CD4-positive, CD25-positive, alpha-beta regulatory T cell (primary cell): Measurements from ENCODE around the gene TSHR. TPM values are rescaled to one million over a fixed set of nuclear protein-coding genes. Genes with fewer than 3 reads are reported as not detected.

Source experiments
- ATAC-seq, 2 donors: fragments of 150-1000 bp; cut with Tn5 transposase; one replicate each; pipeline ENCODE4 v1.10.0; 2021; ENCODE audit warnings: low read depth in 2 of 2, moderate number of reproducible peaks in 2 of 2, moderate library complexity in 1 of 2
- DNase-seq, 3 donors: peaks; one replicate each; pipeline versions ENCODE4 v3.0.0 to v3.0.0-alpha.2; 2012 to 2022; ENCODE audit warnings: mixed read lengths in 1 of 3
- H3K27ac ChIP-seq: one replicate; pipeline ENCODE4 v1.7.0; 2013; ENCODE audit warnings: mild to moderate bottlenecking, low read length; ENCODE audit not compliant: insufficient read depth, poor library complexity, severe bottlenecking
- H3K27me3 ChIP-seq: one replicate; pipeline ENCODE4 v1.7.0; 2013; ENCODE audit warnings: low read length; ENCODE audit not compliant: control insufficient read depth, insufficient read depth
- H3K36me3 ChIP-seq: one replicate; pipeline ENCODE4 v1.7.0; 2013; ENCODE audit warnings: mild to moderate bottlenecking, low read length, moderate library complexity; ENCODE audit not compliant: control insufficient read depth, insufficient read depth
- H3K4me1 ChIP-seq: 2 replicates; pipeline ENCODE4 v1.7.0; 2013; ENCODE audit warnings: mild to moderate bottlenecking, low read length; ENCODE audit not compliant: insufficient read depth, control insufficient read depth, poor library complexity, severe bottlenecking
- H3K4me3 ChIP-seq: one replicate; pipeline ENCODE4 v1.7.0; 2013; ENCODE audit warnings: low read depth, mild to moderate bottlenecking, low read length, moderate library complexity
- H3K9me3 ChIP-seq, 2 experiments: 1 replicate in 1 of 2; 2 replicates in 1 of 2; pipeline ENCODE4 v1.7.0; 2013; ENCODE audit warnings: low read length in 2 of 2, mild to moderate bottlenecking in 1 of 2, moderate library complexity in 1 of 2; ENCODE audit not compliant: control insufficient read depth in 2 of 2
- H3K27ac Mint-ChIP-seq, 3 donors: one replicate each; pipeline ENCODE4 v1.8.0; 2020 to 2022; ENCODE audit warnings: mild to moderate bottlenecking in 3 of 3, mixed read lengths in 3 of 3, moderate library complexity in 2 of 3
- H3K27me3 Mint-ChIP-seq: one replicate; pipeline ENCODE4 v1.8.0; 2022; ENCODE audit warnings: mild to moderate bottlenecking, mixed read lengths
- H3K36me3 Mint-ChIP-seq: one replicate; pipeline ENCODE4 v1.8.0; 2020; ENCODE audit warnings: mixed read lengths
- H3K4me1 Mint-ChIP-seq, 4 donors: one replicate each; pipeline ENCODE4 v1.8.0; 2020 to 2022; ENCODE audit warnings: mixed read lengths in 4 of 4, mild to moderate bottlenecking in 1 of 4
- H3K4me3 Mint-ChIP-seq, 4 donors: one replicate each; pipeline ENCODE4 v1.8.0; 2020 to 2022; ENCODE audit warnings: mild to moderate bottlenecking in 4 of 4, mixed read lengths in 4 of 4, moderate library complexity in 3 of 4
- H3K9me3 Mint-ChIP-seq, 7 donors: one replicate each; pipeline ENCODE4 v1.8.0; 2020 to 2022; ENCODE audit warnings: mixed read lengths in 7 of 7, mild to moderate bottlenecking in 3 of 7, moderate library complexity in 2 of 7
- polyA plus RNA-seq, 4 donors: library from polyadenylated mRNA; unstranded; fragments of 300-500 nt; fragmentation: Illumina TruSeq; gene quantifications; one replicate each; pipeline ENCODE4 v1.2.3, GENCODE V29; 2021
- total RNA-seq: library from RNA; stranded (reverse); gene quantifications from one replicate; pipeline ENCODE4 v1.2.3, GENCODE V29; 2022

TSHR gene
- total and polyA plus RNA-seq, 5 donors from 2014 or later = 4.4 to 19.3 (median 16.0) TPM

GRCh38 chr14:81178063-81178462 is 222.6 kb downstream of the TSHR start:
- Mint-ChIP-seq H3K9me3 (no peaks in the 10 kb centered on the region), H3K36me3 (peaks cover 16% of the 10 kb centered on the region), H3K4me3 (peak overlapping the region; percentile 13 to 68 (median 44)), H3K27ac (peak overlapping the region; percentile 8 to 88 (median 10)), H3K4me1 (peaks cover 36 to 68% (median 57%) of the 10 kb centered on the region in 4 donors), H3K27me3 (no peaks in the 10 kb centered on the region)
- Histone ChIP-seq H3K36me3 (peaks cover 8% of the 10 kb centered on the region), H3K9me3 (no peaks in the 10 kb centered on the region), H3K27ac (peak overlapping the region; percentile 75), H3K4me3 (peak overlapping the region; percentile 69), H3K27me3 (no peaks in the 10 kb centered on the region), H3K4me1 (peaks cover 33% of the 10 kb centered on the region)
- ATAC-seq (peak; percentile 62 to 75), DNase-seq (peak in 2 of 3 donors; percentile 18 to 53)

- Mint-ChIP-seq H3K4me1 (peaks cover 43 to 77% (median 63%) of the 10 kb centered on the region in 4 donors), H3K9me3 (no peaks in the 10 kb centered on the region), H3K4me3 (no peak overlapping the region), H3K36me3 (peaks cover 25% of the 10 kb centered on the region), H3K27me3 (no peaks in the 10 kb centered on the region), H3K27ac (no peak overlapping the region)
- peak overlapping the region; percentile 20 for H3K27ac ChIP-seq
- H3K27me3 ChIP-seq = no peaks in the 10 kb centered on the region
- H3K9me3 ChIP-seq = no peaks in the 10 kb centered on the region
- ATAC-seq (no peak), DNase-seq (no peak)
- peaks cover 16% of the 10 kb centered on the region for H3K36me3 ChIP-seq
- no peak overlapping the region for H3K4me3 ChIP-seq
- peaks cover 33% of the 10 kb centered on the region for H3K4me1 ChIP-seq
Observed at GRCh38 chr14:81179631-81180030, 224.2 kb downstream of the TSHR start.

GRCh38 chr14:81187832-81188522 is 232.6 kb downstream of the TSHR start:
- Mint-ChIP-seq H3K4me1 (peaks cover 43 to 67% (median 55%) of the 10 kb centered on the region in 4 donors), H3K27ac (peak overlapping the region in 2 of 3 donors; percentile 16 to 92), H3K27me3 (no peaks in the 10 kb centered on the region), H3K9me3 (peaks cover 0 to 1% (median 0%) of the 10 kb centered on the region in 7 donors), H3K4me3 (peak overlapping the region in 3 of 4 donors; percentile 26 to 45 (median 35)), H3K36me3 (peaks cover 38% of the 10 kb centered on the region)
- Histone ChIP-seq H3K4me1 (peaks cover 21% of the 10 kb centered on the region), H3K27me3 (no peaks in the 10 kb centered on the region), H3K4me3 (no peak overlapping the region), H3K27ac (no peak overlapping the region), H3K36me3 (peaks cover 47% of the 10 kb centered on the region), H3K9me3 (no peaks in the 10 kb centered on the region)
- DNase-seq (peak in 1 of 3 donors; percentile 20), ATAC-seq (no peak)

- H3K36me3 ChIP-seq = peaks cover 54% of the 10 kb centered on the region
Observed at GRCh38 chr14:81192594-81192993, 237.2 kb downstream of the TSHR start.

GRCh38 chr14:81193924-81194633 is 238.7 kb downstream of the TSHR start:
- peak; percentile 59 for ATAC-seq
- H3K27me3 Mint-ChIP-seq = no peaks in the 10 kb centered on the region
- Histone ChIP-seq H3K4me1 (peaks cover 23% of the 10 kb centered on the region), H3K9me3 (no peaks in the 10 kb centered on the region), H3K27ac (peak overlapping the region; percentile 62), H3K4me3 (peak overlapping the region; percentile 13), H3K36me3 (peaks cover 48% of the 10 kb centered on the region), H3K27me3 (no peaks in the 10 kb centered on the region)
- peaks cover 0 to 1% (median 0%) of the 10 kb centered on the region in 7 donors for H3K9me3 Mint-ChIP-seq
- peak overlapping the region in 1 of 4 donors; percentile 38 for H3K4me3 Mint-ChIP-seq
- peak in 1 of 3 donors; percentile 71 for DNase-seq
- peak overlapping the region; percentile 37 to 64 (median 41) for H3K27ac Mint-ChIP-seq
- H3K36me3 Mint-ChIP-seq = peaks cover 44% of the 10 kb centered on the region
- peaks cover 38 to 63% (median 53%) of the 10 kb centered on the region in 4 donors for H3K4me1 Mint-ChIP-seq

More at GRCh38 chr14:81192594-81192993, 237.2 kb downstream of the TSHR start:
- Mint-ChIP-seq H3K27me3 (no peaks in the 10 kb centered on the region), H3K4me3 (peak overlapping the region; percentile 58 to 85 (median 78)), H3K36me3 (peaks cover 44% of the 10 kb centered on the region), H3K27ac (peak overlapping the region; percentile 87 to 98 (median 94)), H3K9me3 (peaks cover 0 to 1% (median 0%) of the 10 kb centered on the region in 7 donors), H3K4me1 (peaks cover 43 to 73% (median 59%) of the 10 kb centered on the region in 4 donors)
- H3K9me3 ChIP-seq = no peaks in the 10 kb centered on the region
- H3K27me3 ChIP-seq = no peaks in the 10 kb centered on the region
- H3K4me1 ChIP-seq = peaks cover 31% of the 10 kb centered on the region
- ATAC-seq = peak; percentile 41 to 57
- peak in 1 of 3 donors; percentile 67 for DNase-seq
- peak overlapping the region; percentile 56 for H3K4me3 ChIP-seq
- H3K27ac ChIP-seq = peak overlapping the region; percentile 65

Other genes starting within 250 kb of the TSHR start
- gene CEP128, start 13.9 kb upstream of the TSHR start, total RNA-seq = 82.8 TPM
- 10 to 100 TPM in 3 of 4 donors, 1 to 10 TPM in 1; 9.3 to 14.7 (median 10.5) TPM for gene CEP128, start 13.9 kb upstream of the TSHR start, polyA plus RNA-seq